SK-N-SH (cell line): ENCODE data around the gene TP53I3. TPM values are rescaled to one million over a fixed set of nuclear protein-coding genes. Genes with fewer than 3 reads are reported as not detected.

Experiments used
- CTCF ChIA-PET: fragments of 300-600, 350-600 bp; formaldehyde crosslinking; extraction: SDS; loops from one replicate; lab custom pipeline; 2021; lab: Yijun Ruan, JAX
- POLR2A ChIA-PET: fragments of 350-600 bp; sonication (Branson Sonifier 250); formaldehyde crosslinking; extraction: SDS; loops from one replicate; lab custom pipeline; 2020; ENCODE audit warnings: antibody characterized with exemption, inconsistent platforms; lab: Yijun Ruan, JAX
- DNase-seq: peaks from one replicate; pipeline ENCODE4 v3.0.0; 2012
- H2AFZ ChIP-seq: fragments of 200-600 bp; sonication (generic); 2 replicates; pipeline ENCODE4 v1.8.1; 2016; ENCODE audit warnings: antibody characterized with exemption, mild to moderate bottlenecking, low read depth
- H3F3A ChIP-seq: fragments of 200-600 bp; sonication (generic); replicated peaks from 2 replicates; pipeline ENCODE3; 2016; ENCODE audit warnings: antibody characterized with exemption, mild to moderate bottlenecking; ENCODE audit not compliant: insufficient read depth
- H3K27ac ChIP-seq, 2 experiments: fragments of 200-500 bp in 1 of 2; fragments of 200-600 bp in 1 of 2; sonication (Bioruptor generic) in 1 of 2; sonication (generic), shearing (Covaris generic) in 1 of 2; 2 replicates each; pipeline versions ENCODE4 v1.5.1 to v1.6.1; 2014 to 2016; ENCODE audit warnings: low read depth in 2 of 2, inconsistent platforms in 1 of 2, low read length in 1 of 2, mild to moderate bottlenecking in 1 of 2, mixed read lengths in 1 of 2
- H3K27me3 ChIP-seq: fragments of 200-600 bp; sonication (generic), shearing (Covaris generic); 2 replicates; pipeline ENCODE4 v1.6.1; 2016; ENCODE audit warnings: mixed run types; ENCODE audit not compliant: insufficient read depth
- H3K36me3 ChIP-seq, 2 experiments: fragments of 200-500 bp in 1 of 2; fragments of 200-600 bp in 1 of 2; sonication (Bioruptor generic) in 1 of 2; sonication (generic) in 1 of 2; replicated peaks in 1 of 2; 2 replicates each; pipeline versions ENCODE3 to v1.5.1; 2014 to 2016; ENCODE audit warnings: low read length in 1 of 2, mild to moderate bottlenecking in 1 of 2; ENCODE audit not compliant: insufficient read depth in 2 of 2, control insufficient read depth in 1 of 2
- H3K4me1 ChIP-seq, 2 experiments: fragments of 200-500 bp in 1 of 2; fragments of 200-600 bp in 1 of 2; sonication (Bioruptor generic) in 1 of 2; sonication (generic), shearing (Covaris generic) in 1 of 2; 2 replicates each; pipeline versions ENCODE4 v1.5.1 to v1.6.1; 2014 to 2016; ENCODE audit warnings: low read depth in 1 of 2, low read length in 1 of 2, mixed run types in 1 of 2; ENCODE audit not compliant: insufficient read depth in 2 of 2, control insufficient read depth in 1 of 2
- H3K4me2 ChIP-seq: fragments of 200-600 bp; sonication (generic), shearing (Covaris generic); 2 replicates; pipeline ENCODE4 v1.6.1; 2017; ENCODE audit warnings: mixed run types
- H3K4me3 ChIP-seq, 2 experiments: fragments of 200-500 bp in 1 of 2; fragments of 200-600 bp in 1 of 2; sonication (Bioruptor generic) in 1 of 2; sonication (generic), shearing (Covaris generic) in 1 of 2; 2 replicates each; pipeline versions ENCODE4 v1.5.1 to v1.8.1; 2014 to 2016; ENCODE audit warnings: low read depth in 2 of 2, inconsistent platforms in 1 of 2, low read length in 1 of 2, mild to moderate bottlenecking in 1 of 2, mixed read lengths in 1 of 2, moderate library complexity in 1 of 2
- H3K79me2 ChIP-seq: fragments of 200-600 bp; sonication (generic); 2 replicates; pipeline ENCODE4 v1.8.1; 2017; ENCODE audit warnings: mild to moderate bottlenecking; ENCODE audit not compliant: insufficient read depth
- H3K9ac ChIP-seq: fragments of 200-600 bp; sonication (generic); 2 replicates; pipeline ENCODE4 v1.6.1; 2017; ENCODE audit warnings: mixed run types
- H3K9me2 ChIP-seq: fragments of 200-600 bp; sonication (generic); 2 replicates; pipeline ENCODE4 v1.6.1; 2017; ENCODE audit warnings: mixed run types
- H3K9me3 ChIP-seq: fragments of 200-600 bp; sonication (generic); 2 replicates; pipeline ENCODE4 v1.6.1; 2017; ENCODE audit warnings: mixed run types, mild to moderate bottlenecking, moderate library complexity
- H4K20me1 ChIP-seq: fragments of 200-600 bp; sonication (generic); 2 replicates; pipeline ENCODE4 v1.6.1; 2017; ENCODE audit warnings: mild to moderate bottlenecking, mixed run types; ENCODE audit not compliant: insufficient read depth
- CHD2 ChIP-seq: fragments of 150-350 bp; IDR thresholded peaks from 2 replicates; pipeline ENCODE4 v1.6.1; 2018; ENCODE audit warnings: low read length; ENCODE audit not compliant: partially characterized antibody
- ELF1 ChIP-seq: IDR thresholded peaks from 2 replicates; pipeline ENCODE4 v1.4.0; 2012
- EP300 ChIP-seq, 2 experiments: IDR thresholded peaks; 2 replicates each; pipeline versions ENCODE4 v1.4.0 to v1.6.1; 2012; ENCODE audit warnings: borderline replicate concordance in 1 of 2, low read depth in 1 of 2, low read length in 1 of 2
- FOXJ3 ChIP-seq: sonication (generic); formaldehyde crosslinking; IDR thresholded peaks from 2 replicates; pipeline ENCODE4 v1.5.1; 2020; ENCODE audit warnings: mild to moderate bottlenecking, missing genetic modification reagents
- FOXM1 ChIP-seq: IDR thresholded peaks from 2 replicates; pipeline ENCODE4 v1.4.0; 2012; ENCODE audit warnings: low read depth, mild to moderate bottlenecking
- GABPA ChIP-seq: IDR thresholded peaks from 2 replicates; pipeline ENCODE4 v1.4.0; 2012; ENCODE audit warnings: low read depth, mild to moderate bottlenecking
- GATA2 ChIP-seq: sonication (generic); formaldehyde crosslinking; IDR thresholded peaks from 2 replicates; pipeline ENCODE4 v1.5.0; 2020; ENCODE audit warnings: mild to moderate bottlenecking, missing genetic modification reagents
- JUND ChIP-seq: IDR thresholded peaks from 2 replicates; pipeline ENCODE4 v1.4.0; 2012
- MEF2A ChIP-seq: IDR thresholded peaks from 2 replicates; pipeline ENCODE4 v1.4.0; 2012; ENCODE audit warnings: low read depth, borderline replicate concordance
- MXI1 ChIP-seq: IDR thresholded peaks from 2 replicates; pipeline ENCODE4 v1.6.1; 2012; ENCODE audit warnings: mild to moderate bottlenecking, low read depth, low read length, improper control_type of control experiment
- NFIC ChIP-seq: IDR thresholded peaks from 2 replicates; pipeline ENCODE4 v1.4.0; 2012; ENCODE audit warnings: borderline replicate concordance
- NRF1 ChIP-seq: IDR thresholded peaks from 2 replicates; pipeline ENCODE4 v1.6.1; 2012; ENCODE audit warnings: low read depth, mild to moderate bottlenecking, low read length
- PBX3 ChIP-seq: IDR thresholded peaks from 2 replicates; pipeline ENCODE4; 2012
- SIN3A ChIP-seq: IDR thresholded peaks from 2 replicates; pipeline ENCODE4 v1.6.1; 2012; ENCODE audit warnings: low read depth, mild to moderate bottlenecking, low read length, moderate library complexity, borderline replicate concordance
- SMC3 ChIP-seq: IDR thresholded peaks from 2 replicates; pipeline ENCODE4 v1.6.1; 2012; ENCODE audit warnings: low read depth, low read length, improper control_type of control experiment
- TCF12 ChIP-seq: IDR thresholded peaks from 2 replicates; pipeline ENCODE4 v1.4.0; 2012
- WGBS: methylation state at CpG from one replicate; pipeline ENCODE4 v1.1.6; 2017; ENCODE audit warnings: low lambda C conversion rate; 5-methylcytosine and 5-hydroxymethylcytosine counted together
- polyA plus RNA-seq, 3 experiments: library from polyadenylated mRNA; depleted of rRNA; stranded (reverse); fragments of >200 nt; gene quantifications; 2 replicates each; pipeline ENCODE4 v1.2.3, GENCODE V29; 2012
- TF ChIP-seq, protein P1 (sequence below): IDR thresholded peaks from 2 replicates; pipeline ENCODE4 v1.6.1; 2012; ENCODE audit warnings: mild to moderate bottlenecking, low read depth, low read length, moderate library complexity
- TF ChIP-seq, protein P2 (sequence below): fragments of 200-600 bp; sonication (generic); IDR thresholded peaks from 2 replicates; pipeline ENCODE4 v1.6.1; 2017; ENCODE audit warnings: antibody characterized with exemption, mild to moderate bottlenecking, moderate library complexity

TP53I3 gene
- polyA plus RNA-seq, 1 of the 3 experiments (the other 2 are of a cell fraction), result 110 TPM

- Histone ChIP-seq H3K4me3 (peak overlapping the region; percentile 77 to 80), H2AFZ (peak overlapping the region; percentile 94), H3F3A (peaks cover 15% of the 10 kb centered on the region), H3K36me3 (no peaks in the 10 kb centered on the region), H3K27ac (peak overlapping the region in 1 of 2 experiments; percentile 29; a peak in 1 of 4 replicates), H3K27me3 (no peaks in the 10 kb centered on the region), H4K20me1 (no peaks in the 10 kb centered on the region), H3K9ac (peak overlapping the region; percentile 65), H3K9me3 (no peaks in the 10 kb centered on the region), H3K4me1 (peaks cover 3 to 18% of the 10 kb centered on the region in 2 experiments; a peak in 2 of 4 replicates), H3K79me2 (peaks cover 32% of the 10 kb centered on the region), H3K4me2 (peak overlapping the region; percentile 92), H3K9me2 (no peaks in the 10 kb centered on the region)
- DNase-seq, result peak; percentile 36
- 8% methylated on average over 23 of the region's 23 CpGs for WGBS
- CTCF ChIA-PET, result interaction anchor here (1.2 to 5.1 kb wide), 4 partner anchors 12 to 122 kb away, joined by 5 to 43 read pairs (median 30); partner anchors contain the start of genes ATAD2B, SF3B6 and TP53I3
- TF ChIP-seq SIN3A (no peak), FOXJ3 (CRISPR knock-in tag) (no peak), EP300 (IDR thresholded peaks at IDR 0.05; ENCODE audit: borderline replicate concordance in 1 of 2, low read depth in 1 of 2, low read length in 1 of 2) (no peak), NFIC (0 out of 2 replicates have a peak, but pooled peaks have one; percentile 12)
- TF ChIP-seq, protein P1, sequence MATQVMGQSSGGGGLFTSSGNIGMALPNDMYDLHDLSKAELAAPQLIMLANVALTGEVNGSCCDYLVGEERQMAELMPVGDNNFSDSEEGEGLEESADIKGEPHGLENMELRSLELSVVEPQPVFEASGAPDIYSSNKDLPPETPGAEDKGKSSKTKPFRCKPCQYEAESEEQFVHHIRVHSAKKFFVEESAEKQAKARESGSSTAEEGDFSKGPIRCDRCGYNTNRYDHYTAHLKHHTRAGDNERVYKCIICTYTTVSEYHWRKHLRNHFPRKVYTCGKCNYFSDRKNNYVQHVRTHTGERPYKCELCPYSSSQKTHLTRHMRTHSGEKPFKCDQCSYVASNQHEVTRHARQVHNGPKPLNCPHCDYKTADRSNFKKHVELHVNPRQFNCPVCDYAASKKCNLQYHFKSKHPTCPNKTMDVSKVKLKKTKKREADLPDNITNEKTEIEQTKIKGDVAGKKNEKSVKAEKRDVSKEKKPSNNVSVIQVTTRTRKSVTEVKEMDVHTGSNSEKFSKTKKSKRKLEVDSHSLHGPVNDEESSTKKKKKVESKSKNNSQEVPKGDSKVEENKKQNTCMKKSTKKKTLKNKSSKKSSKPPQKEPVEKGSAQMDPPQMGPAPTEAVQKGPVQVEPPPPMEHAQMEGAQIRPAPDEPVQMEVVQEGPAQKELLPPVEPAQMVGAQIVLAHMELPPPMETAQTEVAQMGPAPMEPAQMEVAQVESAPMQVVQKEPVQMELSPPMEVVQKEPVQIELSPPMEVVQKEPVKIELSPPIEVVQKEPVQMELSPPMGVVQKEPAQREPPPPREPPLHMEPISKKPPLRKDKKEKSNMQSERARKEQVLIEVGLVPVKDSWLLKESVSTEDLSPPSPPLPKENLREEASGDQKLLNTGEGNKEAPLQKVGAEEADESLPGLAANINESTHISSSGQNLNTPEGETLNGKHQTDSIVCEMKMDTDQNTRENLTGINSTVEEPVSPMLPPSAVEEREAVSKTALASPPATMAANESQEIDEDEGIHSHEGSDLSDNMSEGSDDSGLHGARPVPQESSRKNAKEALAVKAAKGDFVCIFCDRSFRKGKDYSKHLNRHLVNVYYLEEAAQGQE, result 0 out of 2 replicates have a peak, but pooled peaks have one; percentile 8
- POLR2A ChIA-PET, result interaction anchor here (2.4 kb wide), 1 partner anchor 27 kb away, joined by 16 read pairs; the partner anchor contains the start of gene SF3B6
Observed at GRCh38 chr2:24048769-24049484, 35.7 kb downstream of the TP53I3 start.

GRCh38 chr2:24047703-24048033 lies 37.0 kb downstream of the TP53I3 start:
- Histone ChIP-seq H3K79me2 (peaks cover 45% of the 10 kb centered on the region), H3K9ac (no peak overlapping the region), H3K9me3 (no peaks in the 10 kb centered on the region), H3K4me1 (peaks cover 3 to 16% of the 10 kb centered on the region in 2 experiments; a peak in 2 of 4 replicates), H3K4me2 (peak overlapping the region; percentile 31; the same call in 1 of the 2 replicates), H3K27me3 (no peaks in the 10 kb centered on the region), H3F3A (peaks cover 15% of the 10 kb centered on the region), H2AFZ (peak overlapping the region; percentile 90), H3K4me3 (peak overlapping the region in 1 of 2 experiments; percentile 13; a peak in 2 of 4 replicates), H3K36me3 (no peaks in the 10 kb centered on the region), H4K20me1 (no peaks in the 10 kb centered on the region), H3K27ac (peak overlapping the region in 1 of 2 experiments; percentile 70; a peak in 2 of 4 replicates), H3K9me2 (no peaks in the 10 kb centered on the region)
- CTCF ChIA-PET, result interaction anchor here (0.8 to 5.1 kb wide), 5 partner anchors 13 to 223 kb away, joined by 3 to 38 read pairs (median 6); partner anchors contain the start of genes ATAD2B and TP53I3
- POLR2A ChIA-PET, result interaction anchor here (0.6 to 1.7 kb wide), 10 partner anchors 11 to 223 kb away, joined by 3 to 16 read pairs (median 4); partner anchors contain the start of genes ATAD2B, SF3B6, TP53I3 and UBXN2A
- WGBS, result 47% methylated on average over 8 of the region's 8 CpGs
- no peak for TF ChIP-seq ELF1
- TF ChIP-seq NFIC, result no peak
- TF ChIP-seq GATA2 (CRISPR knock-in tag), result no peak
- no peak for TF ChIP-seq MEF2A
- no peak for TF ChIP-seq SMC3
- no peak for TF ChIP-seq GABPA
- no peak for TF ChIP-seq JUND
- TF ChIP-seq, protein P2, sequence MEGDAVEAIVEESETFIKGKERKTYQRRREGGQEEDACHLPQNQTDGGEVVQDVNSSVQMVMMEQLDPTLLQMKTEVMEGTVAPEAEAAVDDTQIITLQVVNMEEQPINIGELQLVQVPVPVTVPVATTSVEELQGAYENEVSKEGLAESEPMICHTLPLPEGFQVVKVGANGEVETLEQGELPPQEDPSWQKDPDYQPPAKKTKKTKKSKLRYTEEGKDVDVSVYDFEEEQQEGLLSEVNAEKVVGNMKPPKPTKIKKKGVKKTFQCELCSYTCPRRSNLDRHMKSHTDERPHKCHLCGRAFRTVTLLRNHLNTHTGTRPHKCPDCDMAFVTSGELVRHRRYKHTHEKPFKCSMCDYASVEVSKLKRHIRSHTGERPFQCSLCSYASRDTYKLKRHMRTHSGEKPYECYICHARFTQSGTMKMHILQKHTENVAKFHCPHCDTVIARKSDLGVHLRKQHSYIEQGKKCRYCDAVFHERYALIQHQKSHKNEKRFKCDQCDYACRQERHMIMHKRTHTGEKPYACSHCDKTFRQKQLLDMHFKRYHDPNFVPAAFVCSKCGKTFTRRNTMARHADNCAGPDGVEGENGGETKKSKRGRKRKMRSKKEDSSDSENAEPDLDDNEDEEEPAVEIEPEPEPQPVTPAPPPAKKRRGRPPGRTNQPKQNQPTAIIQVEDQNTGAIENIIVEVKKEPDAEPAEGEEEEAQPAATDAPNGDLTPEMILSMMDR, result no peak
- TF ChIP-seq PBX3, result no peak
- TF ChIP-seq TCF12, result no peak
- TF ChIP-seq FOXM1, result no peak
- TF ChIP-seq CHD2, result no peak
- TF ChIP-seq NRF1, result no peak
- TF ChIP-seq MXI1, result no peak
- DNase-seq, result peak; percentile 17
